ENCODE data around the gene KRT33A. TPM values are rescaled to one million over a fixed set of nuclear protein-coding genes. Genes with fewer than 3 reads are reported as not detected.

The KRT33A gene
- total RNA-seq, 1 experiment from 2014 or later, result not detected

DNA sequence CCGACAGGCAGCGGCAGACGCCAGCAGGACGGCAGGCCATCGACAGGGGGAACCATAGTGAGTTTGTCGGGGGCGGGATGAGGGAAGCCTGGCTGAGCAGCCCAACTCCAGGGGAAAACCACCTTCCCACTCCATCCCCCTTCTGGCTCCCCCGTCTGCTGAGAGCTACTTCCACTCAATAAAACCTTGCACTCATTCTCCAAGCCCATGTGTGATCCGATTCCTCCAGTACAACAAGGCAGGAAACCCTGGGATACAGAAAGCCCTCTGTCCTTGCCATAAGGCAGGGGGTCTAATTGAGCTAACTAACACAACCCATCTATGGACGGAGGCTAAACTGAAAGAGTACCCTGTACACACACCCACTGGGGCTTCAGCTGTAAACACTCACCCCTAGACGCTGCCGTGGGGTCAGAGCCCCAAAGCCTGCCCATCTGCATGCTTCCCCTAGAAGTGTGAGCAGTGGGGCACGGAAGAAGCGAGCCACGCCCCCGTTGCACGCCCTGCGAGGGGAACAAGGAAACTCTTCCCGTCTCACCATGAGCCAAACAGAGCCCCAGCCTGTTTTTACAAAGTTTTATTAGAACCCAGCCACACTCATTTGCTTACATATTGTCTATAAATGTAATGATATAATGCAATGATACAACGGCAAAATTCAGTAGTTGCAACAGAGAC, 52.0 kb downstream of the KRT33A start:
- no peak overlapping the region for H3K27ac ChIP-seq
- H3K9me3 ChIP-seq (ENCODE audit: insufficient read depth, low read depth), result no peaks in the 10 kb centered on the region
- no peak for DNase-seq
- no TSS peak for BruUV-seq (replicated peaks)
- no peaks in the 10 kb centered on the region for H3F3A ChIP-seq (ENCODE audit: insufficient read depth, low read depth)
- ChIA-PET CTCF (no interaction called here), POLR2A (ENCODE audit: unreplicated experiment) (no interaction called here)
- H3K9me2 ChIP-seq (ENCODE audit: insufficient read depth), result no peaks in the 10 kb centered on the region
- TF ChIP-seq EZH2 (IDR thresholded peaks at IDR 0.05; ENCODE audit: low read depth), result no peak
- TF ChIP-seq, protein P1, sequence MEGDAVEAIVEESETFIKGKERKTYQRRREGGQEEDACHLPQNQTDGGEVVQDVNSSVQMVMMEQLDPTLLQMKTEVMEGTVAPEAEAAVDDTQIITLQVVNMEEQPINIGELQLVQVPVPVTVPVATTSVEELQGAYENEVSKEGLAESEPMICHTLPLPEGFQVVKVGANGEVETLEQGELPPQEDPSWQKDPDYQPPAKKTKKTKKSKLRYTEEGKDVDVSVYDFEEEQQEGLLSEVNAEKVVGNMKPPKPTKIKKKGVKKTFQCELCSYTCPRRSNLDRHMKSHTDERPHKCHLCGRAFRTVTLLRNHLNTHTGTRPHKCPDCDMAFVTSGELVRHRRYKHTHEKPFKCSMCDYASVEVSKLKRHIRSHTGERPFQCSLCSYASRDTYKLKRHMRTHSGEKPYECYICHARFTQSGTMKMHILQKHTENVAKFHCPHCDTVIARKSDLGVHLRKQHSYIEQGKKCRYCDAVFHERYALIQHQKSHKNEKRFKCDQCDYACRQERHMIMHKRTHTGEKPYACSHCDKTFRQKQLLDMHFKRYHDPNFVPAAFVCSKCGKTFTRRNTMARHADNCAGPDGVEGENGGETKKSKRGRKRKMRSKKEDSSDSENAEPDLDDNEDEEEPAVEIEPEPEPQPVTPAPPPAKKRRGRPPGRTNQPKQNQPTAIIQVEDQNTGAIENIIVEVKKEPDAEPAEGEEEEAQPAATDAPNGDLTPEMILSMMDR (conservative IDR thresholded peaks at IDR 0.05), result no peak
- no peak overlapping the region for H3K4me2 ChIP-seq
- no peaks in the 10 kb centered on the region for H3K4me1 ChIP-seq (replicated peaks; ENCODE audit: insufficient read depth)
- H3K36me3 ChIP-seq (ENCODE audit: low read depth), result no peaks in the 10 kb centered on the region
- H2AFZ ChIP-seq, result no peak overlapping the region
- H3K4me3 ChIP-seq, result no peak overlapping the region
- H4K20me1 ChIP-seq (ENCODE audit: insufficient read depth), result no peaks in the 10 kb centered on the region
- intact Hi-C loops (cut with micrococcal nuclease; ENCODE audit: unreplicated experiment), result no loop called here
- H3K79me2 ChIP-seq (ENCODE audit: low read depth), result no peaks in the 10 kb centered on the region
- H3K27me3 ChIP-seq (ENCODE audit: insufficient read depth, low read depth), result no peaks in the 10 kb centered on the region

DNA sequence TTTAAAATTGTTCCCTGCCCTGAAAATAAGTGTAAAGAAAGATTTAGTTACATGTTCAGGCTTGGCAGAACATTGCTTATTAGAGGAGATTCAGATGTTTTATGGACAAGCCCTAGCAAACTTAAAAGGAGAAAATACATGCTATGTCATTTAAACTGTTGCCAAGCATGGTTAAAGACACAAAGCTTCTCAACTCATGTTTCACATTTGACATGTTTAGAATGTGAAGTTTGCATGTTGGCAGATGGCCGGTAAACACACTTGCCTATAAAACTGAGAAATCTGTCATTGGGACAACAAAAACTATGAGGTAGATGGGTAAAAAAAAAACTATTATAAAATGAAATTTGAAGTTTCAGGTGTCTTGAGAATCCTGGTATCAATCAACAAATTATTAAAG, 53.8 kb downstream of the KRT33A start:
- Histone ChIP-seq H3F3A (ENCODE audit: insufficient read depth, low read depth) (no peaks in the 10 kb centered on the region), H3K4me2 (no peak overlapping the region), H3K27ac (no peak overlapping the region), H3K36me3 (ENCODE audit: low read depth) (no peaks in the 10 kb centered on the region), H3K9me3 (ENCODE audit: insufficient read depth, low read depth) (no peaks in the 10 kb centered on the region), H2AFZ (no peak overlapping the region), H3K4me3 (no peak overlapping the region), H3K27me3 (ENCODE audit: insufficient read depth, low read depth) (no peaks in the 10 kb centered on the region), H3K4me1 (replicated peaks; ENCODE audit: insufficient read depth) (no peaks in the 10 kb centered on the region), H3K9me2 (ENCODE audit: insufficient read depth) (no peaks in the 10 kb centered on the region), H4K20me1 (ENCODE audit: insufficient read depth) (no peaks in the 10 kb centered on the region), H3K79me2 (ENCODE audit: low read depth) (no peaks in the 10 kb centered on the region)
- ChIA-PET POLR2A (ENCODE audit: unreplicated experiment) (no interaction called here), CTCF (no interaction called here)
- no TSS peak for BruUV-seq (replicated peaks)
- no peak for DNase-seq
- TF ChIP-seq, protein P1 (conservative IDR thresholded peaks at IDR 0.05), result no peak
- no peak for TF ChIP-seq EZH2 (IDR thresholded peaks at IDR 0.05; ENCODE audit: low read depth)
- intact Hi-C loops (cut with micrococcal nuclease; ENCODE audit: unreplicated experiment), result no loop called here

Other genes starting within 250 kb of the KRT33A start
- gene KRTAP4-16, start 248.6 kb downstream of the KRT33A start, total RNA-seq (2021), result not detected in 2 replicates
- gene KRTAP4-9, start 245.4 kb downstream of the KRT33A start, total RNA-seq (2021), result not detected in 2 replicates
- gene KRTAP4-11, start 232.5 kb downstream of the KRT33A start, total RNA-seq (2021), result not detected in 2 replicates
- gene KRTAP4-12, start 226.6 kb downstream of the KRT33A start, total RNA-seq (2021), result not detected in 2 replicates
- not detected in 2 replicates for gene KRTAP4-6, start 210.3 kb downstream of the KRT33A start, total RNA-seq (2021)
- not detected in 2 replicates for gene KRTAP4-5, start 201.0 kb downstream of the KRT33A start, total RNA-seq (2021)
- not detected in 2 replicates for gene KRTAP4-4, start 190.1 kb downstream of the KRT33A start, total RNA-seq (2021)
- gene KRTAP4-3, start 182.6 kb downstream of the KRT33A start, total RNA-seq (2021), result not detected in 2 replicates
- not detected in 2 replicates for gene KRTAP4-2, start 172.6 kb downstream of the KRT33A start, total RNA-seq (2021)
- gene KRTAP4-1, start 165.9 kb downstream of the KRT33A start, total RNA-seq (2021), result not detected in 2 replicates
- gene KRTAP9-1, start 160.9 kb downstream of the KRT33A start, total RNA-seq (2021), result not detected in 2 replicates
- gene KRTAP9-2, start 124.2 kb downstream of the KRT33A start, total RNA-seq (2021), result not detected in 2 replicates
- gene KRTAP9-3, start 118.4 kb downstream of the KRT33A start, total RNA-seq (2021), result not detected in 2 replicates
- not detected in 2 replicates for gene KRTAP9-8, start 112.8 kb downstream of the KRT33A start, total RNA-seq (2021)
- not detected in 2 replicates for gene KRTAP9-4, start 101.1 kb downstream of the KRT33A start, total RNA-seq (2021)
- not detected in 2 replicates for gene KRTAP9-9, start 95.4 kb downstream of the KRT33A start, total RNA-seq (2021)
- gene KRTAP9-6, start 85.5 kb downstream of the KRT33A start, total RNA-seq (2021), result not detected in 2 replicates
- not detected in 2 replicates for gene KRTAP9-7, start 75.1 kb downstream of the KRT33A start, total RNA-seq (2021)
- not detected in 2 replicates for gene KRTAP29-1, start 48.0 kb downstream of the KRT33A start, total RNA-seq (2021)
- not detected in 2 replicates for gene KRTAP16-1, start 41.5 kb downstream of the KRT33A start, total RNA-seq (2021)
- gene KRTAP17-1, start 35.1 kb downstream of the KRT33A start, total RNA-seq (2021), result not detected in 2 replicates
- not detected in 2 replicates for gene KRT33B, start 19.0 kb upstream of the KRT33A start, total RNA-seq (2021)
- gene KRT34, start 31.5 kb upstream of the KRT33A start, total RNA-seq (2021), result 0.45 and 1.4 TPM in 2 replicates
- not detected in 2 replicates for gene KRT31, start 46.8 kb upstream of the KRT33A start, total RNA-seq (2021)
- gene KRT37, start 73.8 kb upstream of the KRT33A start, total RNA-seq (2021), result not detected in 2 replicates
- not detected in 2 replicates for gene KRT38, start 90.2 kb upstream of the KRT33A start, total RNA-seq (2021)
- not detected in 2 replicates for gene KRT32, start 116.6 kb upstream of the KRT33A start, total RNA-seq (2021)
- not detected in 2 replicates for gene KRT35, start 130.3 kb upstream of the KRT33A start, total RNA-seq (2021)
- gene KRT36, start 139.1 kb upstream of the KRT33A start, total RNA-seq (2021), result not detected in 2 replicates
- 606 and 1,548 TPM in 2 replicates for gene KRT13, start 154.8 kb upstream of the KRT33A start, total RNA-seq (2021)
- 41.9 and 49.9 TPM in 2 replicates for gene KRT15, start 168.1 kb upstream of the KRT33A start, total RNA-seq (2021)
- 1,811 and 2,277 TPM in 2 replicates for gene KRT19, start 177.5 kb upstream of the KRT33A start, total RNA-seq (2021)
- gene KRT9, start 221.2 kb upstream of the KRT33A start, total RNA-seq (2021), result 0.55 and 0.73 TPM in 2 replicates
- gene KRT14, start 236.1 kb upstream of the KRT33A start, total RNA-seq (2021), result 2.2 and 2.5 TPM in 2 replicates

All from PC-9 (cell line).